HG03442 (cell line): ENCODE data around the gene PFKFB4.

Experiments
- ATAC-seq: cut with Tn5 transposase; IDR thresholded peaks from one replicate; pipeline ENCODE4 v1.9.1; 2021; ENCODE audit warnings: mild to moderate bottlenecking, moderate library complexity; ENCODE audit not compliant: unreplicated experiment

The PFKFB4 gene

DNA sequence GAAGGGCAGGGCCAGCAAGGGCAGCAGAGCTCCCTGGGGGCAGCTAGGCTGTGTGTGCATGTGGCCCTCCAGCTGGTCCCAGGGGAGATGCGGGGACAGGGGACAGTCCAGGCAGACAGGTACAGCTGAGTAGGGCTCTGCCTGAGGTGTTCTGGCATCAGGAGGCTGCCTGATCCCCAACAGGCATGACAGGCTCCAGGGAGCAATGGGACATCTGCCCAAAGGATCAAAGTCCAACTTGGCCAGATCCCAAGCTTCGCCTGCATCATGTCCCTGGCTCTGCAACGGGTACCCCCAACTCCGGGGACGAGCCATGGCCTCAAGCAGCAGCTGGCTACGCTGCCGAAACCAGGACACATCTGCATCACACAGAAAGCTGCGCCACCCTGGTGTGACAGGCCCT lies 88.3 kb downstream of the PFKFB4 start:
- ATAC-seq: no peak
